SHP77 (cell line): ENCODE measurements around the gene GABRR2.
A peak's percentile ranks its signal among the peaks of the same experiment; 100 is the strongest.
"Not testable (repeated sequence)": the region's sequence is repeated elsewhere in the genome, so short reads cannot be mapped to it uniquely, and the experiment has no call there.

Experiments
- DNase-seq, 2 experiments: peaks; one replicate each; lab custom pipeline; 2025; lab: John Stamatoyannopoulos, UW

Gene GABRR2

DNA sequence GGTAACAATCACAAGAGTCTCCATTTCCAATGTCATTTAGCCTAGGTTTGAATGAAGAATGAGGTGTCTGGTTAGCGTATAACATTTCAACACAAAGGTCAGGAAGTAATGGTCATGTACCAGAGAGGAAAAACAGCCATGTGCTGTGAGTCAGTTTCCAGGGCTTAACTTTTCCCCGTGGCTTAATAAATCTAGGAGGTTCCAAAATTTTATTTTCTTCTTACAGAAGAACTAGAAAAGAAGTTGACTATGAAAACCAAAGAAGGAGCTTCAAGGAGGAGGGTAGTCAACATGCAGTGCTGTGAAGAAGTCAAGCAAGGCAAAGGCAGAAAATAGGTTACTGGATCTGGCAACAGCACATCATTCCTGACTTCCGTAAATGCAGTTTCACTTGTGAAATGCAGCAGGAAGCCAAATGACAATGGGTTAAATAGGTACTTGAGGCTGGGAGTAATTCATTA lies 8.4 kb upstream of the GABRR2 start:
- no peak for DNase-seq

DNA sequence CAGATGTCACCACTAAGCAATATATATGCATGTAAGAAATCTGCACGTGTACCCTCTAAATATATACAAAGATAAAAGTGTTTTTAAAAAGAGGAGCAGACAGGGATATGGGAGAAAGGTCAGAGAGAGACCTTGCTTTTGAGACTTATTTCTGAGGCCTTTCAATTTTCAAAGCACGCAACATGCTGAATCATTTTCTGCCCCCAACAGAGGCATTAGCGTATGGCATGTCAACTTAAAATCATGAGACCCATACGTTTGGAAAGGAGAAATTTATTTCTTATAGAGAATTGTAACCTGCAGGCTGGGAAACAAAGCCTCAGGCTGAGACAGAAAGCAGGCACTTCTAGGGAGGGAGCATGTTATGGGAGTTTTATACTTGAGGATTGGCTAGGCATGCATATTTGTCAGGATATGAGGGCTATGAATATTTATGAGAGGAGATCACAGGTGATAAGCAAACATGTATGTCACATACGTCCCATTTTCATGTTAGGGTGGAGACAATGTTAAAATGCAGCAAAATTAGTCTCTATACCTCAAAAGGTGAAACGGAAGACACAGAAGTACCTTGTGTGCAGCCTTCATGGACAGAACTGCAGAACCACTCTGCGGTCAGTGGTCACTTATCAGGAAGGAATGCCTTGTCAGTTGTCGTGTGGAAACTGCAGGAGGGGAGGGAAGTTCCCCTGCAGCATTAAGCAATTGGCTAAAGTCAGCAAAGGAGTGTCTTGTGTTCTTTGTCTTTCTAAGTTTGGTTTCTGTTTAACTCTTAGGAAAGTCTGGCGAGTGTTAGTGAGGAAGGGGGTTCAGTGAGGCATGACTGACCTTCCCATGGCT lies 6.3 kb upstream of the GABRR2 start:
- DNase-seq, result no peak

DNA sequence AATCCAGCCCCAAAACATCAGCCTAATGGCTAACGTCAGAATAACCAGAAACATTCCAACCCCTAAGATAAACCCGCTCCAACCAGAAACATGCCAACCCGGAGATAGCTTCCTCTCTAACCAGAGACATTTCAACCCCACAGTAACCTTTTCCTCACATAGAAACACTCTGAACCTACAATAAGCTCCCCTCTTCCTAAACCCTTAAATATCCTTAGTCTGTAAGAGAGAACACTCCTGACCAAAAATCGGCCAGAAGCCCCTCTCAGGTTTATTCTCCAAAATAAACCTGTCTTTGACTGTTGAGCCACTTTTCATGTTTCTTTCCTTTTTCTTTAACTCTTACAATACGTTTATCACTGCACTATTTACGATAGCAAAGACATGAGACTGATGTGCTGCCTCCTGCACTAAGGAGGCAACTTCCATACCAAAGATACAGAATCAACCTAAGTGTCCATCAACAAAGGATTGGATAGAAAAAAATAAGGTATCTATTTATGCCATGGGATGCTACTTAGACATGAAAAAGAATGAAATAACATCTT lies 5.0 kb upstream of the GABRR2 start:
- no peak for DNase-seq

DNA sequence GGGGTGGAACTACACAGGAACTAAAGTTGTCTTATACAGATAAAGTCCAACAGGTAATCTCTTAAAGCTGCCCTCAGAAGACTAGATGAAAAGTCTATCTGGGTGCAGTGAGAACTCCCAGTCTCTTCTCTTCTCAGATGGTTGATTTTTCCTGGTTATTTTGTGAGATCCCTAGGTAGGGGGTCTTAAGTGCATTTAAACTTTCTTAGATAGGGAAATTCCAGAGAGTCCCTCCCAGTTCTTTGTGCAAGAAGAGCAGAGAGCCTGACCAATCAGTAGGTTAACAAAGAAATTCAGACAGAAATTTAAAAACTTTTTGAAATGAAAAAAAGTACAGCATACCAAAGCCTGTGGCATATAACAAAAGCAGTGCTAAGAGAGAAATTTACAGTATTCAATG lies 2.0 kb upstream of the GABRR2 start:
- DNase-seq, result no peak

DNA sequence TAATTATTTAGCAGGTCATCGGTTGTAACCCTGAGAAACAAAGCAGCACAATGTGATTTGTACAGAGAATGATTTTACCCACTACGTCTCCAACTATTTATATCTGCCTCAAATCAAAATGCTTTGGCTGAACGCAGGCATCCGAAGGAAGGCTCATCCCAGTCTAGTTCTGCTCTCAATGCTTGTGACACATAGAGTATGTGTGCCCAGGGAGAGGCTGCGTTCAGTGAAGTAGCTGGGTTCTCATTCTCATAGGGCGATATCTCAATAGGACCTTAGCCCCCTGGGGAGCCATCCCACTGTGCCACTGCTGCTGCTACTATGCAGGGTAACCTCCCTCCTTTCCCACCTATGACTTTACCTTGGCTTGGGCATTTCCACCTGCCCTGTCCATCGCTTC lies 407 bp downstream of the GABRR2 start:
- DNase-seq, result no peak

DNA sequence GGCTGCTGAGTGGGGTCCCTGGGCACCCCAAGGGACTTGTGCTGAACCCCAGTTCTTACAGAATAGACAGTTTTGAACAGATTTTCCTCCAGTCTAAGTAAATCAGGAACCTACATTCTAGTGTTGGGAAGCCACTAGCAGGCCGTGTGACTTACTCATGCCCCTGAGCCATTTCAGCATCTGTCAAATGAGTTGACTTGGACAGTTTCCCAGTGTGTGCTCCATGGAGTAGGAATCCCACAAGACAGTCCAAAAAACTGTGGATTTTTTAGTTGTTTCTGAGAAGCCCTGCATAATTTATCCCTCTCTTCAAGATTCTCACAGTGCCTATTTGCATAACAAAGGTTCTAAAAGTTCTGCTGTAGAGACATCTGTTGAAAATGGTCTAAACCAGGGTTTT lies 2.1 kb downstream of the GABRR2 start:
- no peak for DNase-seq

DNA sequence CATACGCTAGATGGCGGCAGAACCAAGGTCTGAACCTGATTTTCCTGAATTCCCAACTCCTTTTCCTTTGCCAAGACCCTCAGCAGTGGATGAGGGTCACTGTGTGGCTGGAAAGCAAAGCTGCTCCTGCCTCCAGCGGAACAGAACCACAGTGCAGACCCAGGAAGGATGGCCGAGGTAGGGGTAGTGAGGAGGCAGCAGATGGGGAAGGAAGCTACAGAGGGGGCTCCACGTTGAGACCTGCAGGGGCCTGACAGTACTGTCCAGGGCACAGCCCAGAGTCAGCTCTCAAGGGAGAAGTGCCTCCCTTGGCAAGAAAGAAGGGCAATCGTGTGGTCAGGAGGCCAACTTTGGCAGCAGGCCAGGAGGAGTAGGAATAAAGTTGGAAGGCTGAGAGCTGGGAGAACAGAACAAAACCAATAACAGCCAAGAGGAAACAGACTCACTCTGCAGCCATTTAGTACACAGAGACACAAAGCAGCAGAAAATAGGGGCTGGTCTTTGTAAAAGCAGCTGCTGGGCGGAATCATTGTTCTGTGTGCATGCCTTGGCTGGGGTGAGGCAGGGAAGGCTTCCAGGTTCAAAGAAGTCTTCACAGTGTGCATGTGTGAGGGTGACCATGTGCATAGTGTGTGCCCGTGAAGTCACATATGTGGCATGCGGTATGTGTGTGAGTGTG lies 3.1 kb downstream of the GABRR2 start:
- DNase-seq, result peak; percentile 52 to 63

DNA sequence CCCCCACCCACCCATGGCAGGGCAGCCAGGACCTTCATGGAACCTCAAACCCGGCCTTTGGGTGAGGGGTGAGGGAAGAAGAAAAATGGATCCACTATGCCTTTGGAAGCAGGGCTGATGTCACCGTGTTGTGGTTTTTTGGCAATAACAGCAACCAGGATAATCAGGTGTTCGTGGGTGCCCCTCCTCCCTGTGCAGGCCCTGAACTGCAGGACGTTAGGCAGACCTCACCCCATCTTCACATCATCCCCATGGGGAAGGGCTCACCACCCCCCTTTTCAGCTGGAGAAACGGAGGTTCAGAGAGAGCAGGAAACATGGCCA lies 3.6 kb downstream of the GABRR2 start:
- no peak for DNase-seq

DNA sequence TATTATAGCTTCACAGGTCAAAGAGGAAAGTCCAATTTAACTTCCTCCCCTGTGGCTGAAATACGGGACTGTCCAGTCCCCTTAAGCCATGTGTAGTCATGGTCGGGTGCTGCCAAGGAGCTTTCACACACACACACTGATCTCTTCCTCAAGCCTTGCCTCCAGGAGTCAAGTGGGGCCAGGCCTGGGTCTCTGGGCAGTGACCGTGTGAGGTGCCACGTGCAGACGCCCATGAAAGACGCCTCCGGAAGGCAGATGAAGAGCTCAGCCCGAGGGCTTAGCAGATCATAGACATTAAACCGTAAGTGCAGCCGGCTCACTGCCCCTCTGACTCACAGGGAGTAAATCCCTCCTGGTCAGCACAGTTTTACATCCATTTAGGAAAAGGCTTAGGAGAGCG lies 4.2 kb downstream of the GABRR2 start:
- DNase-seq, result peak in 1 of 2 experiments; percentile 5

DNA sequence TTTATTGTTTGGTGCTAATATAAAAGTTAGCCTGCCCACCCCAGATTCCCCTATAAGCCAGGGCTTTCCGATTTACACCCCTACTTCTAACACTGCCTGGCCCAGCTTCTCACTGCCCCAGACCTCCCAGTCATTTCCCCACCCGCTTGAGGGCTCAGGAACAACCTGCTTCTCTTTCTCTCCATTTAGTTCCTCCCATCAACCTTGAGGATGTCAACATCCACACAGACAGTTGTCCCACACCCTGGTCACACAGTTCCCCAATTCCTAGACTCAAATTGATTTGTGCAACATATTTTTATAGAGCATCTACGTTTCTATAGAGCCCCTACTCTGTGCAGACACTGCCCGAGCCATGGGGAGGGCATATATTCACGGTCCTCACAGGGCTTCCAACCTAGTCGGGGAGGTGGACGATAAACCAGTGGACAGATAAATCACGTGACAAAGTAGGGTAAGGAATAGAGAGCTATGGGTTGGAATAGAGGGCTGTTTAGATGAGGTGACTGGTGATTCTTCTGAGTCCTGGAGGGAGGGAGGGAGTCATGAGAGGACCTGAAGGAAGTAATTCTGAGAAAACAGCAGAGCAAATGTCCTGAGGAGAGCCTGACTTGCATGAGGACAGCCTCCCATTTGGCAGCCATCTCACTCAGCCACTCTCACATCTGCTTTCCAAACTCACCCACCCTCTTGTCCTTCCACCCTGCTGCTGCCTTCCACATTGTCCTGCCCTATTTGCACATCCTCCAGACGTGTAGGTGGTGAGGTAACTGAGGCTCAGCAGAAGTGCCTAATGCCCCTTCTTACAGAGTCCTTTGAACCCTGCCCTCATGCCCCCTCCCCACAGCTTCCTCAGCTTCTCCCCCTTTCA lies 6.3 kb downstream of the GABRR2 start:
- DNase-seq, result no peak

DNA sequence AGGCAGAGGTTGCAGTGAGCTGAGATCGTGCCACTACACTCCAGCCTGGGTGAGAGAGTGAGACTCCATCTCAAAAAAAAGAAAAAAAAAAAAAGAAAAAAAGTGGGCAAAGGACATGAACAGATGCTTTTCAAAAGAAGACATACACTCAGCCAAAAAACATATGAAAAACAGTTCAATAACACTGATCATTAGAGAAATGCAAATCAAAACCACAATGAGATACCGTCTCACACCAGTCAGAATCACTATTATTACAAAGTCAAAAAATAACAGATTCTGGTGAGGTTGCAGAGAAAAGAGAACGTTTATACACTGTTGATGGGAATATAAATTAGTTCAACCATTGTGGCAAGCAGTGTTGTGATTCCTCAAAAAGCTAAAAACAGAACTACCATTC lies 10.6 kb downstream of the GABRR2 start:
- DNase-seq, result not testable (repeated sequence)

DNA sequence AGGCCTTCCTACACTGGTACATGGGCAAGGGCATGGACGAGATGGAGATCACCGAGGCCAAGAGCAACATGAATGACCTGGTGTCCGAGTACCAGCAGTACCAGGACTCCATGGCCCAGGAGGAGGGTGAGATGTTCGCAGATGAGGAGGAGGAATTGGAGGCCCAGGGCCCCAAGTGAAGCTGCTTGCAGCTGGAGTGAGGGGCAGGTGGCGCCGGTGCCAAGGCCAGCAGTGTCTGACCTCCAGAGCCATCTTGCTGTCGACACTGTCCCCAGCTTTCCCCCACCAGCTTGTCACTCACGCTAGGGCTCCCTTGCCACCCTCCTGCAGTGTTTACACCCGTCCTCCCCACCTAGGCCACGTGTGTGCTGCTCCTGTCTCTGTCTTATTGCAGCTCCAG lies 12.2 kb downstream of the GABRR2 start:
- no peak for DNase-seq

DNA sequence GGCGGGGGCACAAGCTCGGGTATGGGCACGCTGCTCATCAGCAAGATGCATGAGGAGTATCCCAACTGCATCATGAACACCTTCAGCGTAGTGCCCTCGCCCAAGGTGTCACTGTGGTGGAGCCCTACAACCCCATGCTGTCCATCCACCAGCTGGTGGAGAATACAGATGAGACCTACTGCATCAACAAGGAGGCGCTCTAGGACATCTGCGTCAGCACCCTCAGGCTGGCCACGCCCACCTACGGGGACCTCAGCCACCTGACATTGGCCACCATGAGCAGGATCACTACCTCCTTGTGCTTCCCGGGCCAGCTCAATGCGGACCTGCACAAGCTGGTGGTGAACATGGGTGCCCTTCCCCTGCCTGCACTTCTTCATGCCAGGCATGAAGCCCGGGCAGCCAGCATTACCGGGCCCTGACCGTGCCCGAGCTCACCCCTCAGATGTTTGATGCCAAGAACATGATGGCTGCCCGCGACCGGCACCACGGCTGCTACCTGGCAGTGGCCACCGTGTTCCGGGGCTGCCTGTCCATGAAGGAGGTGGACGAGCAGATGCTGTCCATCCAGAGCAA lies 12.8 kb downstream of the GABRR2 start:
- no peak for DNase-seq

DNA sequence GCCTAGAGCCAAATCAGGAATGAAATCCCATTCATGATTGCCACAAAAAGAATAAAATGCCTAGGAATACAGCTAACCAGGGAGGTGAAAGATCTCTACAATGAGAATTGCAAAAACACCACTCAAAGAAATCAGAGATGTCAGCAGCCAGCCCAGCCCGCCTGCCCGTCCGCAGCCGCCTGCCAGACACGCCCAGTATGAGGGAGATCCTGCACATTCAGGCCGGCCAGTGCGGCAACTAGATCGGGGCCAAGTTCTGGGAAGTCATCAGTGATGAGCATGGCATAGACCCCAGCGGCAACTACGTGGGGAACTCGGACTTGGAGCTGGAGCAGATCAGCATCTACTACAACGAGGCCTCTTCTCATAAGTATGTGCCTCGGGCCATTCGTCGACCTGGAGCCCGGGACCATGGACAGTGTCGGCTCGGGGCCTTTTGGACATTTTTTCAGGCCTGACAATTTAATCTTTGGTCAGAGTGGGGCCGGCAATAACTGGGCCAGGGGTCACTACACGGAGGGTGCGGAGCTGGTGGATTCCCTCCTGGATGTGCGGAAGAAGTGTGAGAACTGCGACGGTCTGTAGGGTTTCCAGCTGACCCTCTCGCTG lies 13.4 kb downstream of the GABRR2 start:
- no peak for DNase-seq

DNA sequence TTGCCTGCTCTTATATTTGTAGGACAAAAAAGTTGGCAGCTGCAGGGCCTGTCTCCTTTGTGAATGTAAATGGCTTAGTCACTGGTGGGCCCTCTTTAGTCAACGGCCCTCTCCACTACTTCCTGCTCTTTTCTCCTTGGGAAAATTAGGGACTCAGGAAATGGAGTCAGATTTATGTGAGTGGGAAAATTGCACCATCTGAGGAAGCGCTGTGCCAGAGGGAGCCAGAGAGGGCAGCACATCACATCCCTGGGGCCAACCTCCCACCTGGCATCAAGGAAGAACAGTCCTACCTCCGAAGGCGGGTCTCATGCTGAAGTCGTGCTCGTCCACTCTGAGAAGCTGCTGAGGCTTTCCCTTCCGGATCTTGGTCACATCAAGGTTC lies 15.6 kb downstream of the GABRR2 start:
- DNase-seq, result peak; percentile 23 to 51

DNA sequence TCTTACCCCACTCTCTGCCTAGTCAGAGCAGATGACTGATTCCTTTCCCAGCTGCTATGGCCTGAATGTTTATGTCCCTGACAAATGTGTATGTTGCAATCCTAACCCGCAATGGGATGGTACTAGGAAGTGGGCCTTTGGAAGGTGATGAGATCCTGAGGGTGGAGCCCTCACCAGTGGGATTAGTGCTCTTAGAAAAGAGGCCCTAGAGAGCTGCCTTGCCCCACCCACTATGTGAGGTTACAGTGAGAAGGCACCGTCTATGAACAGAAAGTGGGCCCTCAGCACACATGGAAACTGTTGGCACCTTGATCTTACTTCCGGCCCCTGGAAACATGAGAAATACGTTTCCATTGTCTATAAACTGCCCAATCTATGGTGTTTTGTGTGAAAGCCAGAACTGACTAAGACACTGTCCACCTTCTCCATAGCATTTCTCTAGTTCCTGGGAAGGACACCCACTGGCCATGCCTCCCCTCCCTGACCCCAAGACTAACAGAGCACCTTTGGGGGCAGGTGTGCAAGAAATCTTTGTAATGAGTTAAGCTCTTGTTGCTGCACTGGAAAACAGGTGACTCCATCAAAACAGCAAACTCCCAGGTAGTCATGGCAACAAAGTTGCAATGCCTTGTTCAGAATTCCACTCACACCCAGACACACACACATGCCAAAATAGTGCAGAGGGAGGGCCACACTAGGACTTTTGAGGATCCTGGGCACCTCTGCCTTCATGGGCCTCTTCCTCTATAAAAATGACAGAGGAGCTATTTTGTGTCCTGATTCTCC lies 16.2 kb downstream of the GABRR2 start:
- DNase-seq, result peak; percentile 15 to 38

DNA sequence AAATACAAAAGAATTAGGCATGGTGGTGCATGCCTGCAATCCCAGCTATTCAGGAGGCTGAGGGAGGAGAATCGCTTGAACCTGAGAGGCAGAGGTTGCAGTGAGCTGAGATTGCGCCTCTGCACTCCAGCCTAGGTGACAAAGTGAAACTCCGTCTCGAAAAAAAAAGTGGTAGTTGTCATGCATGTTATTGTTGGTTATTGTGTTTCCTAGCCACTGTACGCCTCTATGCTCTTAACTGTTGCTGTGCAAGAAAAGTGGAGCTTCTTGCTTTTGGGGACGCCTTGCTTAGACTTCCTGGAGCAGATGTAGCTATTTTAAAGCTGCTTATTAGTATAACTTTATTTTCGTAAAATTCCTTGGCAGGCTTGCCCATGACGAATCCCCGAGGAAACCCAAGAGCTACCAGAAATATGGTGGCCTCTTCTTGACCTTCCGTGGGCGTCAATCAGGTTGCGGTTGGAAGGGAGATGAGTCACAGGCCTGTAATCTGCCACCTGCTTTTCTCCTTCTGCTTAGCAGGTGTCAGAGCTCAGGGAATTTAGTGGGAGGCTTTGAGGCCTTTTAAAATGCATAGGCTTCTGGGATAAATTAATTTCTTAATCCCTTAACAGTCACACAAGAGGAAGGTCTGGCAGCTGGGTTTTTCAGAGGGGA lies 17.3 kb downstream of the GABRR2 start:
- DNase-seq, result peak; percentile 81 to 85

DNA sequence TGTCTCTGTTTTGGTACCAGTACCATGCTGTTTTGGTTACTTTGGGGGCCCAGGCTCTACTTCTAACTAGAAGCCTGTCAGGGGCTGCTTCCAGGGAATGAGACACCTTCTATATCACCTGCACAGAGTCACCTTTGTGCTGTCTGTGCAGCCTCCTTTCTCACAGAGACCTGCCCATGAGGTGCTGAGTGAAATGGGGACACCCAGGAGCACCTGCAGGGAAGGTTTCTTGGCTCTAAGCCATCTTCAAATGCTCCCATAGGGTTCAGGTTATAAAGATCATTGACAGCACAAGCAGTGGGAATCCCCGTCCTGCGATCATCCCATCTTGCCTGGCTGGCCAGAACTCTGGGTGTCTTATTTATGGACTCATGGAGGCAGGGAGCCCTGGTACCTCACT lies 19.1 kb downstream of the GABRR2 start:
- no peak for DNase-seq

DNA sequence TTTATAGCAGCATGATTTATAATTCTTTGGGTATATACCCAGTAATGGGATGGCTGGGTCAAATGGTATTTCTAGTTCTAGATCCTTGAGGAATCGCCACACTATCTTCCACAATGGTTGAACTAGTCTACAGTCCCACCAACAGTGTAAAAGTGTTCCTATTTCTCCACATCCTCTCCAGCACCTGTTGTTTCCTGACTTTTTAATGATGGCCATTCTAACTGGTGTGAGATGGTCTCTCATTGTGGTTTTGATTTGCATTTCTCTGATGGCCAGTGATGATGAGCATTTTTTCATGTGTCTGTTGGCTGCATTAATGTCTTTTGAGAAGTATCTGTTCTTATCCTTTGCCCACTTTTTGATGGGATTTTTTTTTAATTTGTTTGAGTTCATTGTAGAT lies 20.0 kb downstream of the GABRR2 start:
- DNase-seq, result not testable (repeated sequence)

DNA sequence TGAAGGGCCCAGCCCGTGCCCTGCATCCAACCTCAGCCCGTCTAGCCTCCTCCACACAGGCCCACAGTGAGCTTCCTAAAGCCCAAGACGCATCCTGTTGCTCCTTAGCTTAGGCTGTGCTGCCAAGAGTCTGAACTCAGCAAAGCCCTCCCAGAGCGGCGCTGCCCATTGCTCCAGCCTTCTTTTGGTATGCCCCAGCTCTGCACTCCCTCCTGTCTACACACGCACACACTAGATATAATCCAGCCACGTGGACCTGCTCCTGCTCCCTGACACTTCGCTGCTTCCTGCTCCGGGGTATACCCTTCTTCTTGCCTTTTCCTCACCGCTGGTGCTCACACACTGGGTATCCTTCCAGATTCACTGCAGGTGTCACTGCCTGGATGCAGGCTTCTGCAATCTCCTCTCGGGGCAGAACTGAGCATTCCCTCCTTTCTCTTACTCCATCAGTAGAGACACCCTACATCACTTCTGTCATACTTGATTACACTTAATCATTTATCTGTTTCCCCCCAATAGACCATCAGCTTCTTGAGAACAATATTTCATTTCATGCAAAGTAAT lies 23.8 kb downstream of the GABRR2 start:
- peak in 1 of 2 experiments; percentile 9 for DNase-seq
